GM10248 (cell line): ENCODE results near the gene CNP.
"Not testable (repeated sequence)": the region's sequence is repeated elsewhere in the genome, so short reads cannot be mapped to it uniquely, and the experiment has no call there.

Source experiments
- CTCF ChIA-PET: fragments of 300-600 bp; sonication (Branson Sonifier 250); formaldehyde crosslinking; extraction: SDS; loops from one replicate; lab custom pipeline; 2021; ENCODE audit warnings: antibody characterized with exemption; lab: Yijun Ruan, JAX
- POLR2A ChIA-PET: fragments of 350-650 bp; sonication (Branson Sonifier 250); formaldehyde crosslinking; extraction: SDS; loops from one replicate; lab custom pipeline; 2020; ENCODE audit warnings: antibody characterized with exemption; lab: Yijun Ruan, JAX
- DNase-seq: peaks from one replicate; pipeline ENCODE4 v3.0.0; 2012; ENCODE audit errors: extremely low spot score
- TF ChIP-seq, protein P1 (sequence below): IDR thresholded peaks from 2 replicates; pipeline ENCODE4 v1.5.1; 2012; ENCODE audit warnings: mild to moderate bottlenecking, low read depth; ENCODE audit errors: extremely low read depth, missing control alignments, control extremely low read depth

CNP gene

DNA sequence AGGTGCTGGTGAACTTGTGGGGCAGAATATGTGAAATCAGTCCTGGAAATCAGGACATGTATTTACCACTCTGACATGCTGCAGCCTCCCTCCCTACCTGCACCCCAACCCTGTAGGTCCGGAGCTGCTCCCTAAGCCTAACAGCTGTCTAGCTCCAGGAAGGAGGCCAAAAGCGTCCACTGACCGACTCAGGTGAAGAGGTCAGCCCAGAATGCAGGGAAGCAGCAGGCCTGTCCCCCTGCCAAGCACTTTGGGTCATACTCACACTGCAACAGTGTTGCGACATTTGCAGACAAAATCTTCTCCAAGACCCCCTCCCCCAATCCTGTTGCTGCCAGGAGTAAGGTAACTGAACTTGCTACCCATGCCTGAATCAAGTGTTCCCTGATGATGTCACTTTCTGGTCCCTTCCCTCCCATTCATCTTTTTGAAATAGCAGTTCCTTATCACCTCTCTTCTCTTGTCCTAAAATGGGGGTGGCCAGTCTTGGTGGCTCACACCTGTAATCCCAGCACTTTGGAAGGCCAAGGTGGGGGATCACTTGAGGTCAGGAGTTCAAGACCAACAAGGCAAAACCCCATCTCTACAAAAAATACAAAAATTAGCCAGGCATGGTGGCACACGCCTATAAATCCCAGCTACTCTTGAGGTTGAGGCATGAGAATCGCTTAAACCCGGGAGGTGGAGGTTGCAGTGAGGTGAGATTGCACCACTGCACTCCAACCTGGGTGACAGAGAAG is 46.6 kb upstream of the CNP start:
- no peak for DNase-seq
- TF ChIP-seq, protein P1, sequence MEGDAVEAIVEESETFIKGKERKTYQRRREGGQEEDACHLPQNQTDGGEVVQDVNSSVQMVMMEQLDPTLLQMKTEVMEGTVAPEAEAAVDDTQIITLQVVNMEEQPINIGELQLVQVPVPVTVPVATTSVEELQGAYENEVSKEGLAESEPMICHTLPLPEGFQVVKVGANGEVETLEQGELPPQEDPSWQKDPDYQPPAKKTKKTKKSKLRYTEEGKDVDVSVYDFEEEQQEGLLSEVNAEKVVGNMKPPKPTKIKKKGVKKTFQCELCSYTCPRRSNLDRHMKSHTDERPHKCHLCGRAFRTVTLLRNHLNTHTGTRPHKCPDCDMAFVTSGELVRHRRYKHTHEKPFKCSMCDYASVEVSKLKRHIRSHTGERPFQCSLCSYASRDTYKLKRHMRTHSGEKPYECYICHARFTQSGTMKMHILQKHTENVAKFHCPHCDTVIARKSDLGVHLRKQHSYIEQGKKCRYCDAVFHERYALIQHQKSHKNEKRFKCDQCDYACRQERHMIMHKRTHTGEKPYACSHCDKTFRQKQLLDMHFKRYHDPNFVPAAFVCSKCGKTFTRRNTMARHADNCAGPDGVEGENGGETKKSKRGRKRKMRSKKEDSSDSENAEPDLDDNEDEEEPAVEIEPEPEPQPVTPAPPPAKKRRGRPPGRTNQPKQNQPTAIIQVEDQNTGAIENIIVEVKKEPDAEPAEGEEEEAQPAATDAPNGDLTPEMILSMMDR = no peak
- CTCF ChIA-PET = no interaction called here
- POLR2A ChIA-PET = no interaction called here

DNA sequence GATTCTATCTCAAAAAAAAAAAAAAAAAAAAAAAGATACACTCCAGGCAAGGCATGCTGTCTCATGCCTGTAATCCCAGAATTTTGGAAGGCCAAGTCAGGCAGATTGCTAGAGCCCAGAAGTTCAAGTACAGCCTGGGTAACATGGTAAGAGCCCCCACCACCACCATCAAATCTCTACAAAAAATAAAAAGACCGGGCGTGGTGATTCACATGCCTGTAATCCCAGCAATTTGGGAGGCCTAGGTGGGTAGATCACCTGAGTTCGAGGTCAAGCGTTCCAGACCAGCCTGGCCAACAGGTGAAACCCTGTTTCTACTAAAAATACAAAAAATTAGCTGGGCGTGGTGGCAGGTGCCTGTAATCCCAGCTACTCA is 46.0 kb upstream of the CNP start:
- DNase-seq = no peak
- TF ChIP-seq, protein P1 = no peak
- ChIA-PET CTCF (no interaction called here), POLR2A (interaction anchor here (0.6 kb wide), 1 partner anchor 10 kb away, joined by 5 read pairs; the partner anchor contains the start of gene ODAD4)

DNA sequence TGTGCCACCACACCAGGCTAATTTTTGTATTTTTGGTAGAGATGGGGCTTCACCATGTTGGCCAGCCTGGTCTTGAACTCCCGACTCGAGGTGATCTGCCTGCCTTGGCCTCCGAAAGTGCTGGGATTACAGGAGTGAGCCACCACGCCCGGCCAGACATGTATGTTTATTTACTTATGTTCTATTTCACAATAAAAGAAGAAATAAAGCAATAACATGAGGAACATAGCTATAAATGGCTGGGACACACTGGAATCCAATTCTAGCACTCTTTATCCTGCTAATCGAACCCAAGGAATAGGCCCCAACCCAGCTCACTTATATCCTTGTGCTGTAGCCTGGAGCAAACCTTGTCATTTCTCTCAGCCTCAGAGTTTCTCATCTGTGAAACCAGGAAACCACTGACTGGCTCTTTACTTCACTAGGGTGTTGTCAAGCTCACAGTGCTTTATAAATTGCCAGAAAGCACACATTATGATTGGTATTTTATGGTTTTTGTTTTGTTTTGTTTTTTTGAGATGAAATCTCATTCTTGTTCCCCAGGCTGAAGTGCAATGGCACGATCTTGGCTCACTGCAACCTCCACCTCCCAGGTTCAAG is 40.5 kb upstream of the CNP start:
- ChIA-PET POLR2A (no interaction called here), CTCF (interaction anchor here (1.3 kb wide), 2 partner anchors 8 to 38 kb away, joined by 3 to 4 read pairs; partner anchors contain the start of gene ACLY)
- TF ChIP-seq, protein P1 = no peak
- no peak for DNase-seq

DNA sequence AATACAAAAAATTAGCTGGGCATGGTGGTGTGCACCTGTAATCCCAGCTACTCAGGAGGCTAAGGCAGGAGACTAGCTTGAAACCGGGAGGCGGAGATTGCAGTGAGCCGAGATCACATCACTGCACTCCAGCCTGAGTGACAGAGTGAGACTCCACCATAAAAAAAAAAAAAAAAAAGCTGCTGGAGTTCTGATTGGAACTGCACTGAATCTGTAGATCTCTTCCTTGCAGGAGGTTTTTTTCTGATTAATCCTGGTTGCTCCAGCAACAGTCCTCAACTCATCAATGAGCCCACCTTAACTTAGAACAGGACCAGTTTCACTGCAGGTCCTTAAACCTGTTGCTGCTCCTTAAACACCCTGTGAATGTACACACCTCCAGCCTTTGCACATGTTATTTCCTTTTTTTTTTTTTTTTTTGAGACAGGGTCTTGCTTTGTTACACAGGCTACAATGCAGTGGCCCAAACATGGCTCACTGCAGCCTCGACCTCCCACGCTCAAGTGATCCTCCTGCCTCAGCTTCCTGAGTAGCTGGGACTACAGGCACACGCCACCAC is 37.8 kb upstream of the CNP start:
- POLR2A ChIA-PET = interaction anchor here (0.6 kb wide), 1 partner anchor 138 kb away, joined by 3 read pairs; no protein-coding TSS in a partner anchor
- DNase-seq = no peak
- TF ChIP-seq, protein P1 = no peak
- CTCF ChIA-PET = interaction anchor here (1.1 to 2.4 kb wide), 3 partner anchors 11 to 191 kb away, joined by 3 to 13 read pairs (median 3); partner anchors contain the start of gene ACLY

DNA sequence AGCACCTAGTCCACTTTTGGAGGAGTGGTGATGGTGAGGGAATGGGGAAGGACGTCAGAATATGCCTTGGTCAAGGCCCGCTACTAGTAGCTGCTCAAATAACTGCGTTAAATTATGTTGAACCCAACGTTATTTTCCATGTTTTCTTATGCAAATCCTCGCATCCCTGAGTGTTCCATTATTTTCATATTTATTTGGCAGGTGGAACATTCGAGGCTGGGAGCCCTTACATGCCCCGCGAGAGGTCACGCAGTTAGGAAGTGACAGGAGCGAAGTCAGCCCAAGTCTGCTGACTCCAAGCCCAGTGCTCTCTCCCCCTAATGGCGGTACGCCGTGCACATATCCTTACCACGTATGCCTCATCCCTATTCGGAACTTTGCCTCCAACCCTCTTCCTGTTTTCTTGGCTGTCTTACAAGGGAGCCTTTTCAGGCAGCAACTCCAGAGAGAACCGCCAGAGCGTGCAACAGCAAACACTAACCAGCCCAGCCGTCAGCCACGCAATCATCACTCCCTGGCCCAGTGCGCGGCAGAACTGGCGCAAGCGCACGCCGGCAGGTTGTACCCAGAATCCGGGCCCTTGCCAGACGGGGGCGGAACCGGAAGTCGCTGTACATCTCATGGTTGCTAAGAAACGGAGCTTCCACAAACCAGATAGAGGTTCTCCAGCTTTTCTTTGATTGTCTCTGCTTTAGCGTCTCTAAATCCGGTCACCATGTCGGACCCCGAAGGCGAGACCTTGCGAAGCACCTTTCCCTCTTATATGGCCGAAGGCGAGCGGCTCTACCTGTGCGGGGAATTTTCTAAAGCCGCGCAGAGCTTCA is 36.4 kb upstream of the CNP start, which contains the start of gene ODAD4:
Gene ODAD4, plus strand, starts transcription at position 609 of the 824 bp plus-strand sequence. Its CDS starts 107 bp downstream, at position 716.
- CTCF ChIA-PET = interaction anchor here (0.7 to 2.4 kb wide), 12 partner anchors 8 to 349 kb away, joined by 3 to 13 read pairs (median 4); partner anchors contain the start of gene ACLY
- TF ChIP-seq, protein P1 = no peak
- POLR2A ChIA-PET = interaction anchor here (0.6 to 1.3 kb wide), 4 partner anchors 9 to 65 kb away, joined by 5 to 12 read pairs (median 8); partner anchors contain the start of genes ACLY, CNP and KLHL11

DNA sequence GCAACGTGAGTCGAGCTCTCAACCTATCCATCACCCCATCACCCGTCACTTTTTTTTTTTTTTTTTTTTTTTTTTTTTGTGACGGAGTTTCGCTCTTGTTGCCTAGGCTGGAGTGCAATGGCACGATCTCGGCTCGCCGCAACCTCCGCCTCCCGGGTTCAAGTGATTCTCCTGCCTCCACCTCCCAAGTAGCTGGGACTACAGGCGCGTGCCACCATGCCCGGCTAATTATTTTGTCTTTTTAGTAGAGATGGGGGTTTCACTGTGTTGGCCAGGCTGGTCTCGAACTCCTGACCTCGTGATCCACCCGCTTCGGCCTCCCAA is 35.8 kb upstream of the CNP start:
- CTCF ChIA-PET = interaction anchor here (0.7 to 2.4 kb wide), 11 partner anchors 8 to 348 kb away, joined by 3 to 13 read pairs (median 4); partner anchors contain the start of gene ACLY
- POLR2A ChIA-PET = interaction anchor here (0.6 to 1.3 kb wide), 4 partner anchors 10 to 66 kb away, joined by 5 to 12 read pairs (median 8); partner anchors contain the start of genes ACLY, CNP and KLHL11
- not testable (repeated sequence) for DNase-seq

More for the DNA sequence above, 36.4 kb upstream of the CNP start, which contains the start of gene ODAD4:
- DNase-seq = peak; percentile 96

DNA sequence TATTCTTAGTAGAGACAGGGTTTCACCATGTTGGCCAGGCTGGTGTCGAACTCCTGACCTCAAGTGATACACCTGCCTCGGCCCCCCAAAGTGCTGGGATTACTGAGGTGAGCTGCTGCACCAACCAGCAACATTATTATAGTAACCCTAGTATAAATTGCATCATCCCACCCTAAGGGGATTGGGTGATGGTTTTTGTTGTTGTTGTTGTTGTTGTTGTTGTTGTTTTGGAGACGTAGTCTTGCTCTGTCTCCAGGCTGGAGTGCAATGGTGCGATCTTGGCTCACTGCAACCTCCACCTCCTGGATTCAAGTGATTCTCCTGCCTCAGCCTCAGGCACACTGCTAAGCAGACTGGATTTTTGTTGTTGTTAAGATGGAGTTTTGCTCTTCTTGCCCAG is 34.9 kb upstream of the CNP start:
- DNase-seq, POLR2A ChIA-PET: not testable (repeated sequence)
- CTCF ChIA-PET = interaction anchor here (1.8 kb wide), 1 partner anchor 33 kb away, joined by 5 read pairs; no protein-coding TSS in a partner anchor
